NCI-H187 treated with DMSO at 0.1 percent for 48 hours (cell line): Measurements from ENCODE around the gene DENND2A.
"Not testable (repeated sequence)": the region's sequence is repeated elsewhere in the genome, so short reads cannot be mapped to it uniquely, and the experiment has no call there.

ENCODE experiments used
- DNase-seq: peaks from one replicate; lab custom pipeline; 2025; lab: John Stamatoyannopoulos, UW

Gene DENND2A

DNA sequence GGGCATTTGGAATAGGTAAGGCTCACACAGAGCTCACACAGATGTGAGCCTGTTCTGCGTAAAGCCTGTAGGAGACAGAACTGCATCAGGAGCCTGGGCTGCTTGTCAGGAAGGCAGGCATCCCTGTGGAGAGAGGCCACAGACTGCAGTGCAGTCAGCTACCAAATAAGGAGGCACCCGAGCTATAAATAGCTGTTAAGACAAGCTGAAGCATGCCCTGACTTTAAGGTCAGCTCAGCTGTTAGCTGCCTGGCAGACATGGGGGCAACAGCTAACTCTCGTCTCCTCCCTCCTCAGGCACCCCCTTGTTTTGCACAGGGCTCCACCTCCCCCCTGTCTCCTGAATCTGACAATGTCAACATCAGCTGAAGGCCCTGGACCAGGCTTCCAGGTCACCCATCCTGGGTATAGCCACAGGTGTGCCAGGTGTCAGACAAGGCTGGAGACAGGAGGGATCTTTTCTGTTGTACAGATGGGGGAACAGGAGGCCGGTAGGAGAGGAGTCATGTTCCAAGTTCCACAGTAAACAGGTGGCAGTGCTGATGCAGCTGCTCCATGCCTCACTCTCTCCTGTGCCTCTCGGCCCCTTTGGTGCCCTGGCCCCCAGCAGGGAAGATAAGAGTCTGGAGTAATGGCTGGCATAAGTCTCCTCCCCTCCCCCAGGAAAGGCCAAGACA, 133.7 kb downstream of the DENND2A start:
- peak; percentile 93 for DNase-seq

DNA sequence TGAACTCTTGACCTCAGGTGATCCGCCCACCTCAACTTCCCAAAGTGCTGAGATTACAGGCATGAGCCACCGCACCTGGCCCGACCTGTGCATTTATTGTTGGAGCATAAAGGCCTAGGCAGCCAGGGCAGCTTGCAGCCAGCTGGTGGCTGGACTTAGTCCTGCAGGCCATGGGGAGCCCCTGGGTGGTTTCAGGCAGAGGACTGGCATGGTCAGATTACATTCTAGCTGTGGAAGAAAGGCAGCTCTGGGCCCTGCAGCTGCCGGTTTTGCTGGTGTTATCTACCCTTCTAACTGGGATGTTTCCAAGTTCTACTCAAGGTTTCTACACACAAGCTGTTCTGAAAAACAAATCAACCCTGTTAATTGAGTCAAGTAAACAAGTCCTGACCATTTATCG, 138.6 kb downstream of the DENND2A start:
- no peak for DNase-seq

DNA sequence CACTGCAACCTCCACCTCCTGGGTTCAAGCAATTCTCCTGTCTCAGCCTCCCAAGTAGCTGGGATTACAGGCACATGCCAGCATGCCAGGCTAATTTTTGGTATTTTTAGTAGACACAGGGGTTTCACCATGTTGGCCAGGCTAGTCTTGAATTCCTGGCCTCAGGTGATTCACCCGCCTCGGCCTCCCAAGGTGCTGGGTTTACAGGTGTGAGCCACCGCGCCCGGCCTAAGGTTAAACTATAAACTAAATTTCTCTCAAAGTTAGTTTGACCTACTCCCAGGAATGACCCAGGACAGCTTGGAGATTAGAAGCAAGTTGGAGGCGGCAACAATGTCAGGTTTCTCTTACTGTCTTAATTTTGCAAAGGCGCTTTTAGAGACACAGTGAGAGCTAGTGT, 142.8 kb downstream of the DENND2A start:
- not testable (repeated sequence) for DNase-seq

DNA sequence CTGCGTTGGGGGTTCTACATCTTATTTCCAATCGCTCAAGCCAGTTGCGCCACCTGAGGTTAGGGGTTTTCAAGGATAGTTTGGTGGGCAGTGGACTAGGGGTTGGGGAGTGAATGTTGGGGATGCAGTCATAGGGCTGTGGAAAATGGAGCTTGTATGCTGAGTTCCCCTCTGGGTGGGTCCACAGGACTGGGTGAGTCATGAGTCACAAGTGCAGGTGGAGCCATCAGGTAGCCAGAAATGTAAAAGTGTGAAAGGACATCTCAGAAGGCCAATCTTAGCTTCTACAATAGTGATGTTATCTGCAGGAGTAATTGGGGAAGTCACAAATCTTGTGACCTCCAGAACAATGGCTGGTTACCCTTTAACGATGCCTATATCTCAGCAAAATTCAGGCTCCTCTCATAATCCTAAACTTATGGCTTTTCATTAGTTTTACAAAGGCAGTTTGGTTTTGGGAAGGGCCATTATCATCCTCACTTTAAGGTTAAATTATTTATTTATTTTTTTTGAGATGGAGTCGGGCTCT, 143.3 kb downstream of the DENND2A start:
- no peak for DNase-seq

DNA sequence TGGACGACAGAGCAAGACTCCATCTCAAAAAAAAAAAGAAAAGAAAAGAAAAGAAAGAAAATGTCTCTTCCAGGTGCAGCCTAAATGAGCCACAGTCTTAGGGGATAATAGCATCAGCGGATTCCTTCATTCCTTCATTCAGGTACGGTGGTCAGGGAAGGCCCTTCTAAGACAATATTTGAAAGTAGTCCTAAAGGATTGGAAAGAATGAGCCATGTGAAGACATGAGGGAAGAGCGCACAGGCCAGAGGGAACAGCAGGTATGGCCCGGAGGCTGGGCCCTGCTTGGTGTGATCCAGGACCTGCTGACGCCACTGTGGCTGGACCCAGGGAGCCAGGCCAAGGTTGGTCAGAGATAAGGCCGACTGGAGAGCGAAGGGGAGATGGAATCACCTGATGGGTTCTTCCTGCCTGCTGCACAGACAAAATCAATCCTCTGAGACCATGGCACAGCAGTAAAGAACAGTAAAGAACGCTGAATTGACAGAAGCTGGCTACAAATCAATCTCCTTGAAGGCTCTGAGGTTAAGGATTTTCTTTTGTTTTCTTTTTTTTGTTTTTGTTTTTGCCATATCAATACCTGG, 145.0 kb downstream of the DENND2A start:
- no peak for DNase-seq

GRCh38 chr7:140494867-140495266, 145.7 kb downstream of the DENND2A start:
- no peak for DNase-seq

- DNase-seq = no peak
Observed at GRCh38 chr7:140489026-140489359, 151.6 kb downstream of the DENND2A start.

GRCh38 chr7:140485500-140486265, 154.9 kb downstream of the DENND2A start:
- DNase-seq = no peak

GRCh38 chr7:140484951-140485499, 155.6 kb downstream of the DENND2A start:
- no peak for DNase-seq

- no peak for DNase-seq
Observed at GRCh38 chr7:140484479-140484878, 156.1 kb downstream of the DENND2A start.

GRCh38 chr7:140479739-140480084, 160.9 kb downstream of the DENND2A start:
- DNase-seq = no peak

DNA sequence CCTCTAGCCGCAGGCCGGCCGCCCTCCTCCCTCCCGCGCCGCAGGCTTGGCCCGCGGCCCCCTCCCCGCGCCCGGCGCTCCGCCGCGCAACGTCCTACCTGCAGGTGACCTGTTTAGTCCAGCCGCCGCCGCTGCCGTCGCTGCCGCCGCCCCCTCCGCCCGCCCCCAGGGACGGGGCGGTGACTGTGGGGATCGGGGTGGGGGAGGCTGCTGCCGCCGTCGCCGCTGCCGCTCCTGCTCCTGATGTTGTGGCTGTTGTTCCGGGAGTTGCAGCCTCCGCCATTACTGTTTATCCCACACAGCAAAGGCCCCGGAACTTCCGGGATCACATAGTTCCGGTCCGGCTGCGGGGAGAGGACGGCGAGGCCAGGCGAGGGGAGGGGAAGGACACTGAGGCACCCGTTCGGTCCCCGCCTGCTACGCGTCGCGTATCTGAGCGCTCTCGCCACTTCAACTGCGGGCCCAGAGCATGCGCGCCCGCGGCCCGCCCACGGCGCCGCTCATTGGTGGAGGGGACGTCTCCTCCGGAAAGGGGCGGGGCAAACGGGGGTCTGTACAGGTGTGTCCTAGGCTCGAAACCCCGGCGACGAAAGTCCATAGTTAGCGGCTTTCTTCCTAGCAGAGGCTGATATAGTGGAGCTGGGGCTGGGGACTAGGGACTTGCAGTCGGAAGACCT, 161.4 kb downstream of the DENND2A start, which contains the start of gene MKRN1:
Gene MKRN1 (minus strand): TSS at position 444 of the 677 bp plus-strand sequence. CDS start 161 bp downstream, at position 283.
- DNase-seq = peak; percentile 95

- no peak for DNase-seq
Observed at GRCh38 chr7:140478246-140479061, 162.2 kb downstream of the DENND2A start.

- DNase-seq = no peak
Observed at GRCh38 chr7:140476698-140477261, 163.8 kb downstream of the DENND2A start.

GRCh38 chr7:140475747-140476333, 164.8 kb downstream of the DENND2A start:
- peak; percentile 59 for DNase-seq
